ENCODE results near the gene TEDC1.

The TEDC1 gene

GRCh38 chr14:105519946-105520698 lies 29.1 kb downstream of the TEDC1 start:
- no peak overlapping the region for H3K4me3 ChIP-seq (replicated peaks; ENCODE audit: low read depth, low read length)
- no peak for TF ChIP-seq CTCF (IDR thresholded peaks at IDR 0.05; ENCODE audit: low read length, missing control alignments)
- no peak for DNase-seq (ENCODE audit: low read depth)

- DNase-seq (ENCODE audit: low read depth), result no peak
- no peak for TF ChIP-seq CTCF (IDR thresholded peaks at IDR 0.05; ENCODE audit: low read length, missing control alignments)
- no peak overlapping the region for H3K4me3 ChIP-seq (replicated peaks; ENCODE audit: low read depth, low read length)
These were observed 34.3 kb downstream of the TEDC1 start for GRCh38 chr14:105525326-105525725.

- no peak for TF ChIP-seq CTCF (IDR thresholded peaks at IDR 0.05; ENCODE audit: low read length, missing control alignments)
- peak within 1 kb of the TSS; percentile 59 for H3K4me3 ChIP-seq (replicated peaks; ENCODE audit: low read depth, low read length)
- no peak for DNase-seq (ENCODE audit: low read depth)
These were observed 35.1 kb downstream of the TEDC1 start, which contains the start of gene TMEM121 for GRCh38 chr14:105525861-105526775. Gene TMEM121 (plus strand): TSS chr14:105526583. CDS start chr14:105528835, 2,252 bp downstream.

- peak overlapping the region; percentile 59 for H3K4me3 ChIP-seq (replicated peaks; ENCODE audit: low read depth, low read length)
- TF ChIP-seq CTCF (IDR thresholded peaks at IDR 0.05; ENCODE audit: low read length, missing control alignments), result no peak
These were observed 35.8 kb downstream of the TEDC1 start for GRCh38 chr14:105526776-105527380.

GRCh38 chr14:105527381-105527825 lies 36.4 kb downstream of the TEDC1 start:
- no peak for DNase-seq (ENCODE audit: low read depth)
- H3K4me3 ChIP-seq (replicated peaks; ENCODE audit: low read depth, low read length), result peak overlapping the region; percentile 59
- no peak for TF ChIP-seq CTCF (IDR thresholded peaks at IDR 0.05; ENCODE audit: low read length, missing control alignments)

More at GRCh38 chr14:105526776-105527380, 35.8 kb downstream of the TEDC1 start:
- DNase-seq (ENCODE audit: low read depth), result no peak

GRCh38 chr14:105527826-105528585 lies 37.0 kb downstream of the TEDC1 start:
- H3K4me3 ChIP-seq (replicated peaks; ENCODE audit: low read depth, low read length), result peak overlapping the region; percentile 59
- TF ChIP-seq CTCF (IDR thresholded peaks at IDR 0.05; ENCODE audit: low read length, missing control alignments), result peak; percentile 47
- DNase-seq (ENCODE audit: low read depth), result peak; percentile 73
